HG02642 (cell line): ENCODE data around the gene ARHGAP24.
"Not testable (repeated sequence)": the region's sequence is repeated elsewhere in the genome, so short reads cannot be mapped to it uniquely, and the experiment has no call there.

Experiments
- ATAC-seq: cut with Tn5 transposase; IDR thresholded peaks from one replicate; pipeline ENCODE4 v1.9.1; 2021; ENCODE audit warnings: mild to moderate bottlenecking; ENCODE audit not compliant: unreplicated experiment, poor library complexity

Gene ARHGAP24

GRCh38 chr4:85790582-85790981 is 315.6 kb downstream of the ARHGAP24 start:
- no peak for ATAC-seq

GRCh38 chr4:85792376-85793232 is 317.7 kb downstream of the ARHGAP24 start:
- no peak for ATAC-seq

- no peak for ATAC-seq
These were observed 318.3 kb downstream of the ARHGAP24 start for GRCh38 chr4:85793233-85793585.

GRCh38 chr4:85798012-85798770 is 323.2 kb downstream of the ARHGAP24 start:
- ATAC-seq, result no peak

GRCh38 chr4:85803856-85804255 is 328.9 kb downstream of the ARHGAP24 start:
- ATAC-seq, result no peak

GRCh38 chr4:85805891-85806290 is 330.9 kb downstream of the ARHGAP24 start:
- ATAC-seq, result no peak

- no peak for ATAC-seq
These were observed 331.4 kb downstream of the ARHGAP24 start for GRCh38 chr4:85806334-85806733.

- ATAC-seq, result no peak
These were observed 332.4 kb downstream of the ARHGAP24 start for GRCh38 chr4:85807247-85807950.

GRCh38 chr4:85808104-85808503 is 333.2 kb downstream of the ARHGAP24 start:
- ATAC-seq, result no peak

GRCh38 chr4:85808864-85809263 is 333.9 kb downstream of the ARHGAP24 start:
- ATAC-seq, result no peak

GRCh38 chr4:85812776-85813175 is 337.8 kb downstream of the ARHGAP24 start:
- ATAC-seq, result no peak

GRCh38 chr4:85815796-85816459 is 341.0 kb downstream of the ARHGAP24 start:
- no peak for ATAC-seq

GRCh38 chr4:85818700-85819099 is 343.8 kb downstream of the ARHGAP24 start:
- no peak for ATAC-seq

- not testable (repeated sequence) for ATAC-seq
These were observed 345.2 kb downstream of the ARHGAP24 start for GRCh38 chr4:85820101-85820500.

- ATAC-seq, result no peak
These were observed 346.9 kb downstream of the ARHGAP24 start for GRCh38 chr4:85821688-85822455.

- no peak for ATAC-seq
These were observed 348.3 kb downstream of the ARHGAP24 start for GRCh38 chr4:85823295-85823694.

- no peak for ATAC-seq
These were observed 349.4 kb downstream of the ARHGAP24 start for GRCh38 chr4:85824166-85824945.

GRCh38 chr4:85826060-85826678 is 351.2 kb downstream of the ARHGAP24 start:
- peak; percentile 59 for ATAC-seq
